NT2/D1 (cell line): ENCODE data around the gene TNFRSF21.

Experiments
- SUZ12 ChIP-seq: IDR thresholded peaks from 2 replicates; pipeline ENCODE4 v1.6.1; 2011; ENCODE audit not compliant: insufficient read length, insufficient read depth; ENCODE audit errors: extremely low read depth
- YY1 ChIP-seq: IDR thresholded peaks from 2 replicates; pipeline ENCODE4 v1.6.1; 2011; ENCODE audit not compliant: insufficient read length, insufficient read depth
- ZNF274 ChIP-seq: IDR thresholded peaks from 2 replicates; pipeline ENCODE4 v1.6.1; 2011; ENCODE audit warnings: mild to moderate bottlenecking, low read depth, low read length

DNA sequence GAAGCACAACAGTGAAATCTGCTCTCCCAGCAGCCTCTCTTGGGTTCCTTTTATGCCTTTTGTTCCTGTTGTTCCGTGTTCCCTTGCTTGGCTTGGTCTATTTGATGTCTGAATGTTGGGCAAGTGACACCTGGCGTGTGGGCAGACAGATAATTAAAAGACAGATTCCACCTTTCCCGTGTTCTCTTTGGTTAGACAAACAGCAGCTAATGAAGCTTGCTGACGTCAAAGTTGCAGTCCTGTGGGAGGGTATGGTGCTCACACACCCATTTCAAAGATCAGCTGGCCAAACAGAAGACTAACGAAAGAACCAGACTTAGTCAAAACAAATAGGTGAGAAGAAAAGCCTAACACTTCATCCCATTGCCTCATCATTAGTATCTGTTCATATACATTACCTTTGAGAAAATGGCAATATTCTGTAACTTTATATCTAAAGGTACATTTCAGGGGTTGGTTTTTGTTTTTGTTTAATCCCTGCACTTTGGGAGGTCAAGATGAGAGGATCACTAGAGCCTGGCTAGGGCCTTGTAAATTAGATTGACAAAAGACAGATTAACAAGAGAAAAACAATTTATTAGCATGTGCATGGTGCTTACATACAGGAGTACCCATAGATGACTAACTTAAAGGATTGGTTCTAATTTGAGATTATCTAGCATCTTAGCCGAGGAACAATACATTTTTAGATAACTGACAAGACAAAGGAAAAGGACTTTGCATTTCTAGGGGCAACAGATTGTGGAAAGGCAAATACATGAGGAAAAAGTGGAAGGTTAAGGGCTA is 48.9 kb upstream of the TNFRSF21 start:
- no peak for TF ChIP-seq ZNF274
- TF ChIP-seq YY1: no peak
- no peak for TF ChIP-seq SUZ12
